ENCODE measurements around the gene PAK5.
A peak's percentile ranks its signal among the peaks of the same experiment; 100 is the strongest.

Gene PAK5

GRCh38 chr20:9616455-9616805 lies 222.4 kb downstream of the PAK5 start:
- no peak for DNase-seq (ENCODE audit: low spot score)

DNA sequence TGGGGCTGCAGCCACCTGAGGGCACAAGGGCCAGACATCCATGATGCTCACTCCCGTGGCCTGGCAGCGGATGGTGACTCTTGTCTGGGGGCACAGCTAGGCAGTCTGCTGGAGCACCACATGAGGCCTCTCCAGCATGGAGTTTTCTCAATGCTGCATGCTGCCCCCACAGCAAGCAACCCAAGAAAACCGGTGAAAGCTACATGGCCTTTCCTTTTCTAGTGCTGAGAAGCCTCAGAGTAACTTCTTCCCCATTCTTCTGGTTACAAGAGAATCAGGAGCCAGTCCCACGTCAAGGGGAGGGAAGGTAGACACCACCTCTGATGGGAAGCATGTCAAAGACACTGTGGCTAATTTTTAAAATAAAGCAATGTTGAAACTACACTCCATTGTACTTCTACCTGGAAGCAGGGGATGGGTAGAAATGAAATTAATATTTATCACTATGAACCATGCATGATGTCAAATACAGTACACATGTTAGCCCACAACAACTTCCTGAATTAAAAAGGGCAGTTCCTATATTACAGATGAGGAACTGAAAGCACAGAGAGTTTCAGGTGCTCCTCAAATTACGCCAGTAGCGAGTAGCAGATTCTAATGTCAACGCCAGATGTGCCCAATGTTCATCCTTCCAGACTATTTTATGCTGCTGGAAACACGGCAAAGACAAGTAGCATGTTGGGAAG lies 223.0 kb downstream of the PAK5 start:
- no peak for DNase-seq (ENCODE audit: low spot score)

GRCh38 chr20:9615118-9615517 lies 223.8 kb downstream of the PAK5 start:
- no peak for DNase-seq (ENCODE audit: low spot score)

DNA sequence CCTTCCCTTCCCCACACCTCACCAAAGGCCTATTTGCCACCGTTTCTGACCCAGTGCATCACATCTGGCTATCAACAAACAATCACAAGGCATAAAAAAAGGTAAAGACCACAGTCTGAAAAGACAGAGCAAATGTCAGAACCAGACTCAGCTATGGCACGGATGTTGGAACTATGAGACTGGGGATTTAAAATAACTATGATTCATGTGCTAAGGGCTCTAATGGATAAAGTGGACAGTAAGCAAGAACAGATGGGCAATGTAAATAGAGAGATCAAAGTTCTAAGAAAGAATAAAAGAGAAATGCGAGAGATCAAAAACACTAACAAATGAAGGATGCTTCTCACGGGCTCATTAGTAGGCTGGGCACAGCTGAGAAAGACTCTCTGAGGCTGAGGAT lies 225.0 kb downstream of the PAK5 start:
- DNase-seq (ENCODE audit: low spot score): no peak

DNA sequence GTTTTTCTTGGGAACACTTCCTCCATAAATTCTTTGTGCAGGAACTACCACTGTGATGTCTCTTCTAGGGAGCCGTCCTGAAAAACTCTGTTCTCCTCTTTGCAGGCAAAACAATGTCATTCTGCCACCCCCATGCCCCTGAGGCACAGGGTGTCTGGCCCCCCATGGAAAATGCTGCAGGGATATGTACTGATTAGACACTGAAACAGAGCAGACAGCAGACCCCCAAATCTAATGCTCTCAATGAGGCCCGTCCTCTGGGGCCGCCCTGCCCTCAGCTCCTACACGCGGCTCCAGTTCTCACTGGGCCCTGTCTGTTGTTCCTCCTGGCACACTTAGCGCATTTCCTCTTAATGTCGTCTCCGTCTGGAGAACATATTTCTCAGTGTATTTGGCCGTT lies 227.0 kb downstream of the PAK5 start:
- DNase-seq (ENCODE audit: low spot score): no peak

DNA sequence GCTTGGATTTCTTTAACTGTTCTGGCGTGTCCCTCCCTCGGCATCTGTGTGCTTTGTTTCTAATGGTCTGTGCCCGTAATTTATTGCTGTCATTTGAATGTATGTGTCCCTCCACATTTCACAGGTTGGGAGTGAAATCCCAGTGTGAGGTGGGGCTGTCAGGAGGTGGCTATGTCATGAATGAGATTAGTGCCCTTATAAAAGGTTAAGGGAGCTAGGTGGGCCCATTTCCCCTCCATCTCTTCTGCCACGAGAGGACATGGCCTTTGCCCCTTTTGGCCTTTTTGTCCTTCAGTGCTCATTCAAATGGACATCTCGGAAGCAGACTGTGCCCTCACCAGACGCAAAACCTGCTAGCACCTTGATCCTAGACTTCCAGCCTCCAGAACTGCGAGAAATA lies 228.2 kb downstream of the PAK5 start:
- no peak for DNase-seq (ENCODE audit: low spot score)

- peak; percentile 73 for DNase-seq (ENCODE audit: low spot score)
Measured at GRCh38 chr20:9609887-9610502, 228.9 kb downstream of the PAK5 start.

GRCh38 chr20:9608639-9609340 lies 230.1 kb downstream of the PAK5 start:
- DNase-seq (ENCODE audit: low spot score): no peak

- DNase-seq (ENCODE audit: low spot score): no peak
Measured at GRCh38 chr20:9602847-9603183, 236.1 kb downstream of the PAK5 start.

DNA sequence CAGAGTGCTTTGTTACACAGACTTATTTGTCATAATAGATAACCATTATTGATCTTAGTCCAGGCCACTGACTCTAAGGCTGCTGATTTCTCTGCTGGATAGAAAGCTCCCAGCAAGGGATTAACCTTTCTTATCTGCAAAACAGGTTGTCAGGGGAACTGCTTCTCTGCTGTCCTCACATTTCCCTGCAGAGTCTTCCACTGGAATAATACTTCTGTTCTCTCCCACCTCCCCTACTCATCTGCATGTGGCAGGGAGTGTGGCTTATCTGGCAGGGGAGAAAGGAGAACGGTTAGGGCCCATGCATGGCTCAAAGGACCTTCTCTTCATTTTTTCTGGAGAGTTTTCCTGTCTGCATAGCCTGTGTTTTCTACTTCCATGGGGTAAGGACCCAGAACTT lies 238.3 kb downstream of the PAK5 start:
- DNase-seq (ENCODE audit: low spot score): no peak

DNA sequence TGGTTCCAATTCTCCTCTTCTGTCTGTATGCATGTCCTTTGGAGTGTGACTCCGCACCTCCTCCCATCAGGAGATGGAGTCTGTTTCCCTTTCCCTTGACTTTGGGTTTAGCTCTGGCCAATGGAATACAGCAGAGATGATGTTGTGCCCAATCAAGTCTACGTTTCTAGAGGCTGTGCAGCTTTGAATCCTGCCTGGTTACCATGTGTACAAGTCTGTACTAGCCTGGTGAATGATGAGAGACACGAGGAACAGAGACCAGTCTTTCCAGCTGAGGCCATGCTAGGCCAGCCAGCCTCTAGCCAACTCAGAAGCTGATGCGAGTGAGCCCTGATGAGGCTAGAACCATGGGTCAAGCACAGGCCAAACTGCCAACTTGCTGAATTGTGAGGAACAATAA lies 241.3 kb downstream of the PAK5 start:
- DNase-seq (ENCODE audit: low spot score): no peak

GRCh38 chr20:9595763-9596162 lies 243.1 kb downstream of the PAK5 start:
- DNase-seq (ENCODE audit: low spot score): no peak

DNA sequence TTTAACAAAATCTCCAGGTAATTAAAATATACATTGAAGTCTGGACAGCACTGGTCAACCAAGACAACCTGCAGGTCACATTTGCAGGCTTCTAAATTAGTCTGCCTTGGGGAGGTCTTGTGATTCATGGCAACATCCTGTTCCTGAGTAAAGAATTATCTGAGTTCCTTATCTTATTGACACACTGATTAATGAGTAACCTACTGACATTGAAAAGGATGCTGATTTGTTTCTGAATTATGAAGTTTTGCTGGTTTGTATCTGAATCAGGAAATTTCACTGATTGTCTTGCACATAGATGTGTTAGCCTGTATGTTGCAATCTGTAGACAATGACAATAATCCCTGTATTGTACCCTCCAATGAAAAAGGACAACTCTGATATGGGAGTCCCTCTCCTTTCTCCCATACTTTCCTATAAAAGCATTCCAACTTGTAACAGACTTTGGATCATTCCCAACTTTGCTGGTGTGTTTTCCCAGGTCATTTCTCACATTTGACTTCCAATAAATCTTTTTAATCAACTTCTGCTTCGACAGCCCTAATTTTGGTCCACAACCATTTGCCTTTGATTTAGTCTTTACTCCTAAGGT lies 244.5 kb downstream of the PAK5 start:
- no peak for DNase-seq (ENCODE audit: low spot score)

- no peak for DNase-seq (ENCODE audit: low spot score)
Measured at GRCh38 chr20:9592419-9592818, 246.5 kb downstream of the PAK5 start.

GRCh38 chr20:9591080-9591479 lies 247.8 kb downstream of the PAK5 start:
- DNase-seq (ENCODE audit: low spot score): no peak

- no peak for DNase-seq (ENCODE audit: low spot score)
Measured at GRCh38 chr20:9590189-9590588, 248.7 kb downstream of the PAK5 start.

GRCh38 chr20:9588706-9589105 lies 250.2 kb downstream of the PAK5 start:
- DNase-seq (ENCODE audit: low spot score): no peak

DNA sequence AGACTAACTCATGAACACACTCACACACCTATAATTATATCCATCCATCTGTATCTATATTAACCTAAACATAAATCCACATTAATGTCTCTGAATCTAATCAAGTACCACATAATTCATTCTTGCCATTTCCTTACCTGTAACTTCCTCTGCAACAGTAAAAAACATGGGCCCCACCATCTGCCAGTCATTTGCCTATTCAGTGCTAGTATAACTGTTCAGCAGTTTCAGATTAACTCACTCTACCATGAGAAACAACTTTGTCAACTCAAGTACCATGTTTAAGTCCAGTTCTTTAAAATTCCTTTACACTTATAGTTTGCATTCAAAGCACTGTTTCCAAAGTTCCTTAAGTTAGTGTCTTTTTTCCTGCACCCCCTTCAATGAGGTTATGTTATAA lies 255.7 kb downstream of the PAK5 start:
- DNase-seq (ENCODE audit: low spot score): no peak

GRCh38 chr20:9582137-9582536 lies 256.7 kb downstream of the PAK5 start:
- no peak for DNase-seq (ENCODE audit: low spot score)

DNA sequence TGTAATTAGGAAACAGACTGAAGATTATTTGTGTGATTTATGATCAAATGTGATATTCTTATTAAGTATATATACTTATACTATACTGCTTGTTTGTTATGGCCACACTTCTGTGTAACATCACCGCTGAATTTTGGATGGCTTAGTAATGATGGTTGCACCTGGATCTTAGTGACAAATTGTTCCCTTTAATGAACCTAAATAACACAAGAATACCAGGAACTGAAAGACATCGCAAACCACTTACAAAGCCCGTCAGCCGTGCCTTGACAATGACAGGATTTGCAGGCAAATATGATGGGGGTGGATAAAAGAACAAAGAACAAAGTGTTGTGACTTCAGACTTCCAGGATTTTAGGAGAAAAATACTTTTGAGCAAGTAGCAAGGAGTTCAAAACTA lies 257.4 kb downstream of the PAK5 start:
- no peak for DNase-seq (ENCODE audit: low spot score)

GRCh38 chr20:9578594-9578993 lies 260.3 kb downstream of the PAK5 start:
- no peak for DNase-seq (ENCODE audit: low spot score)

DNA sequence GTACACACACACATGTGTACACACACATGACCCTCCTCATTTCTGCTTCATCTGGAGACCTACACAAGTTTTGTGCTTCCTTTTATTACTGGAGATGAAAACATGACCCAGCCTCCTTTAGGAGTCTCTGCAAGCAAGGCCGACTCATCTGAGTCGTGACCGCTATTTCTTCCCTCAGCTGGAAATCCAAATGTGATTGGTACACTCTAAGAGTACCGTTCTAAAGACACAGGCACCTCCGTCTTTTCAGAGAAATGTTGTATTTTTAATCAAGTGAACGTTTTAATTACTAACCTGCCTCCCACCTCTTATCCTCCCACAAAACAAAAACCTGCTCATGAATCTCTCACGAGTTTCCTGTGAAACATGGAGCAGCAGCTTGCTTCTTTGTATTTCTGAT lies 261.5 kb downstream of the PAK5 start:
- DNase-seq (ENCODE audit: low spot score): no peak

DNA sequence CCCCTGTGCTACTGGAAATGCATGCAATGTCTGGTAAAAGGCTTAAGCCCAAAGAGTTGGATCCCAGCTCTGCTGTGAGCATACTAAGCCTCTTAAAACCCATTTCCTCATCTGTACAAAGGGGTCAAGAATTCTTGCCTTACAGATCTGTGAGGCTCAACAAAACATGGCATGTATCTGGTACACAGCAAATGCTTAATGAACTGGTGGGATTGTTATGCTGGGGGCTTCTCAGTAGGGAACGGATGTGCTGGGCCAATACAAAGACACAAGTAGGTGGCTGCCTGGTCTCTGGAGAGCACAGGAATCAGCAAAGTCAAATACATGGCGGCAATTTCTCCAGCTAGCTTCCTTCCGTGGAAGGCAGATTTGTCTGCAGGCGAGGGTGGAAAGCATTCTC lies 262.2 kb downstream of the PAK5 start:
- DNase-seq (ENCODE audit: low spot score): no peak

Measured in RKO (cell line).